GM23338 (cell line): ENCODE results near the gene TMEM88. TPM values are rescaled to one million over a fixed set of nuclear protein-coding genes. Genes with fewer than 3 reads are reported as not detected.

Experiments used
- ATAC-seq: fragments of 200-7000 bp; cut with Tn5 transposase; 3 replicates; pipeline ENCODE4 v1.9.1; 2020
- DNase-seq: peaks from one replicate; pipeline ENCODE4 v3.0.0-alpha.2; 2015; ENCODE audit warnings: low spot score
- H2AFZ ChIP-seq: fragments of 200-600 bp; sonication (generic); 2 replicates; pipeline ENCODE4 v1.8.0; 2016; ENCODE audit warnings: antibody characterized with exemption, mild to moderate bottlenecking, moderate library complexity
- H3F3A ChIP-seq: fragments of 200-600 bp; sonication (generic); replicated peaks from 2 replicates; pipeline ENCODE4 v1.8.0; 2017; ENCODE audit warnings: antibody characterized with exemption, mixed run types, low read depth
- H3K27ac ChIP-seq: fragments of 200-600 bp; sonication (generic); 2 replicates; pipeline ENCODE4 v1.6.1; 2016; ENCODE audit warnings: low read depth
- H3K27me3 ChIP-seq: fragments of 200-600 bp; sonication (generic); 2 replicates; pipeline ENCODE4 v1.8.0; 2016; ENCODE audit warnings: mild to moderate bottlenecking, mixed run types, moderate library complexity; ENCODE audit not compliant: insufficient read depth
- H3K36me3 ChIP-seq: fragments of 200-600 bp; sonication (generic); 2 replicates; pipeline ENCODE4 v1.8.0; 2016; ENCODE audit warnings: mild to moderate bottlenecking; ENCODE audit not compliant: insufficient read depth
- H3K4me1 ChIP-seq: fragments of 200-600 bp; sonication (generic); 2 replicates; pipeline ENCODE4 v1.8.0; 2016; ENCODE audit warnings: mild to moderate bottlenecking, moderate library complexity; ENCODE audit not compliant: insufficient read depth
- H3K4me2 ChIP-seq: fragments of 200-600 bp; sonication (generic); 2 replicates; pipeline ENCODE4 v1.7.1; 2017; ENCODE audit warnings: mixed run types
- H3K4me3 ChIP-seq: fragments of 200-600 bp; sonication (generic); 2 replicates; pipeline ENCODE4 v1.6.1; 2016; ENCODE audit warnings: mixed run types
- H3K79me2 ChIP-seq: fragments of 200-600 bp; sonication (generic); replicated peaks from 2 replicates; pipeline ENCODE4 v1.8.0; 2017; ENCODE audit warnings: mild to moderate bottlenecking; ENCODE audit not compliant: insufficient read depth
- H3K9me2 ChIP-seq: fragments of 200-600 bp; sonication (generic); 2 replicates; pipeline ENCODE4 v1.8.0; 2017; ENCODE audit not compliant: insufficient read depth
- H4K20me1 ChIP-seq: fragments of 200-600 bp; sonication (generic); replicated peaks from 2 replicates; pipeline ENCODE4 v1.8.0; 2017; ENCODE audit warnings: mild to moderate bottlenecking; ENCODE audit not compliant: insufficient read depth
- H3K27ac Mint-ChIP-seq: 2 replicates; pipeline ENCODE4 v1.8.0; 2020; ENCODE audit warnings: inconsistent platforms, mild to moderate bottlenecking, moderate library complexity, mixed read lengths
- H3K27me3 Mint-ChIP-seq: 3 replicates; pipeline ENCODE4 v1.8.0; 2022; ENCODE audit warnings: low read depth, mild to moderate bottlenecking, moderate library complexity, mixed read lengths, inconsistent platforms; ENCODE audit not compliant: insufficient read depth, poor library complexity
- H3K36me3 Mint-ChIP-seq: 3 replicates; pipeline ENCODE4 v1.8.0; 2021; ENCODE audit warnings: low read depth, mild to moderate bottlenecking, inconsistent platforms, moderate library complexity, mixed read lengths
- H3K4me1 Mint-ChIP-seq: 3 replicates; pipeline ENCODE4 v1.8.0; 2020; ENCODE audit warnings: mild to moderate bottlenecking, inconsistent platforms, mixed read lengths
- H3K4me3 Mint-ChIP-seq: 3 replicates; pipeline ENCODE4 v1.8.0; 2021; ENCODE audit warnings: moderate library complexity, mild to moderate bottlenecking, inconsistent platforms, mixed read lengths
- H3K9me3 Mint-ChIP-seq: 3 replicates; pipeline ENCODE4 v1.8.0; 2020; ENCODE audit warnings: moderate library complexity, mild to moderate bottlenecking, inconsistent platforms, mixed read lengths
- CREB1 ChIP-seq: fragments of 250-450 bp; sonication (Bioruptor Pico); IDR thresholded peaks from 2 replicates; pipeline ENCODE4 v1.5.0; 2020; ENCODE audit warnings: low read depth, mild to moderate bottlenecking, moderate library complexity
- CTCF ChIP-seq, 2 experiments: fragments of 200-600 bp in 1 of 2; sonication (generic) in 1 of 2; conservative IDR thresholded peaks; 2 replicates each; pipeline versions ENCODE4 v1.5.1 to v1.6.1; 2016 to 2017; ENCODE audit warnings: antibody characterized with exemption in 2 of 2, low read depth in 2 of 2, mild to moderate bottlenecking in 2 of 2, moderate library complexity in 1 of 2
- EZH2 ChIP-seq: fragments of 200-600 bp; sonication (generic); IDR thresholded peaks from one replicate; pipeline ENCODE4 v1.8.0; 2017; ENCODE audit warnings: antibody characterized with exemption, mild to moderate bottlenecking, low read depth; ENCODE audit not compliant: unreplicated experiment
- EZH2phosphoT487 ChIP-seq: fragments of 200-600 bp; sonication (generic); IDR thresholded peaks from one replicate; pipeline ENCODE4 v1.8.1; 2018; ENCODE audit warnings: antibody characterized with exemption; ENCODE audit not compliant: unreplicated experiment
- POLR2AphosphoS5 ChIP-seq: IDR thresholded peaks from 2 replicates; pipeline ENCODE4 v1.6.1; 2016; ENCODE audit warnings: antibody characterized with exemption, low read depth
- polyA plus RNA-seq: library from polyadenylated mRNA; unstranded; fragments of >200 nt; fragmentation: Nextera tagmentation; extraction: Ambion mirVana; gene quantifications from 2 replicates; pipeline ENCODE4 v1.2.1, GENCODE V29; 2016
- total RNA-seq: library from RNA; depleted of rRNA; stranded (reverse); fragments of >200 nt; shearing (Covaris generic); gene quantifications from 2 replicates; pipeline ENCODE4 v1.2.3, GENCODE V29; 2014
- TF ChIP-seq, protein P1 (sequence below): fragments of 250-450 bp; sonication (Bioruptor Pico); IDR thresholded peaks from 2 replicates; pipeline ENCODE4 v1.5.0; 2020; ENCODE audit warnings: mild to moderate bottlenecking, moderate library complexity

TMEM88 gene
- total and polyA plus RNA-seq, 2 experiments from 2014 or later, result 0.58 to 0.97 TPM

DNA sequence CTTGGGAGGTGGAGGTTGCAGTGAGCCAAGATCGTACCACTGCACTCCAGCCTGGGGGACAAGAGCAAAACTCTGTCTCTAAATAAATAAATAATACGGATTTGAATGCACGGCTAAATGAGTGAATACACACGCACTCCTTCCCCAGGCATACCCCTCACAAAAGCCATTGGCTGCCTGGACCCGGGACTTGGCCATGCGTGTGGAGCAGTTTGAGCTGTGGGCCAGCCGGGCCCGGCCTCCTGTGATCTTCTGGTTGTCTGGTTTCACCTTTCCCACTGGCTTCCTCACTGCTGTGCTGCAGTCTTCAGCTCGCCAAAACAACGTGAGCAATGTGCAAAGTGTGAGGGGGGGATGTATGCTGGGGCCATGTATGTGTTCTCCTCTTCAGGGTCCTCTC, 22.4 kb upstream of the TMEM88 start:
- Mint-ChIP-seq H3K27ac (no peak overlapping the region), H3K9me3 (no peaks in the 10 kb centered on the region; the same call in 2 of the 3 replicates), H3K27me3 (peaks cover 46% of the 10 kb centered on the region), H3K4me3 (no peak overlapping the region), H3K36me3 (no peaks in the 10 kb centered on the region), H3K4me1 (peaks cover 11% of the 10 kb centered on the region)
- Histone ChIP-seq H3K4me3 (no peak overlapping the region), H4K20me1 (no peaks in the 10 kb centered on the region), H3K36me3 (no peaks in the 10 kb centered on the region), H2AFZ (no peak overlapping the region), H3K4me2 (no peak overlapping the region), H3K9me2 (no peaks in the 10 kb centered on the region), H3F3A (0 out of 2 replicates have a peak, but pooled peaks cover 9% of the 10 kb centered on the region), H3K79me2 (no peaks in the 10 kb centered on the region), H3K4me1 (peaks cover 9% of the 10 kb centered on the region), H3K27me3 (peaks cover 64% of the 10 kb centered on the region), H3K27ac (no peak overlapping the region)
- TF ChIP-seq POLR2AphosphoS5 (no peak), CTCF (conservative IDR thresholded peaks at IDR 0.05; ENCODE audit: low read depth in 2 of 2) (no peak), EZH2phosphoT487 (no peak), CREB1 (no peak), EZH2 (no peak)
- TF ChIP-seq, protein P1, sequence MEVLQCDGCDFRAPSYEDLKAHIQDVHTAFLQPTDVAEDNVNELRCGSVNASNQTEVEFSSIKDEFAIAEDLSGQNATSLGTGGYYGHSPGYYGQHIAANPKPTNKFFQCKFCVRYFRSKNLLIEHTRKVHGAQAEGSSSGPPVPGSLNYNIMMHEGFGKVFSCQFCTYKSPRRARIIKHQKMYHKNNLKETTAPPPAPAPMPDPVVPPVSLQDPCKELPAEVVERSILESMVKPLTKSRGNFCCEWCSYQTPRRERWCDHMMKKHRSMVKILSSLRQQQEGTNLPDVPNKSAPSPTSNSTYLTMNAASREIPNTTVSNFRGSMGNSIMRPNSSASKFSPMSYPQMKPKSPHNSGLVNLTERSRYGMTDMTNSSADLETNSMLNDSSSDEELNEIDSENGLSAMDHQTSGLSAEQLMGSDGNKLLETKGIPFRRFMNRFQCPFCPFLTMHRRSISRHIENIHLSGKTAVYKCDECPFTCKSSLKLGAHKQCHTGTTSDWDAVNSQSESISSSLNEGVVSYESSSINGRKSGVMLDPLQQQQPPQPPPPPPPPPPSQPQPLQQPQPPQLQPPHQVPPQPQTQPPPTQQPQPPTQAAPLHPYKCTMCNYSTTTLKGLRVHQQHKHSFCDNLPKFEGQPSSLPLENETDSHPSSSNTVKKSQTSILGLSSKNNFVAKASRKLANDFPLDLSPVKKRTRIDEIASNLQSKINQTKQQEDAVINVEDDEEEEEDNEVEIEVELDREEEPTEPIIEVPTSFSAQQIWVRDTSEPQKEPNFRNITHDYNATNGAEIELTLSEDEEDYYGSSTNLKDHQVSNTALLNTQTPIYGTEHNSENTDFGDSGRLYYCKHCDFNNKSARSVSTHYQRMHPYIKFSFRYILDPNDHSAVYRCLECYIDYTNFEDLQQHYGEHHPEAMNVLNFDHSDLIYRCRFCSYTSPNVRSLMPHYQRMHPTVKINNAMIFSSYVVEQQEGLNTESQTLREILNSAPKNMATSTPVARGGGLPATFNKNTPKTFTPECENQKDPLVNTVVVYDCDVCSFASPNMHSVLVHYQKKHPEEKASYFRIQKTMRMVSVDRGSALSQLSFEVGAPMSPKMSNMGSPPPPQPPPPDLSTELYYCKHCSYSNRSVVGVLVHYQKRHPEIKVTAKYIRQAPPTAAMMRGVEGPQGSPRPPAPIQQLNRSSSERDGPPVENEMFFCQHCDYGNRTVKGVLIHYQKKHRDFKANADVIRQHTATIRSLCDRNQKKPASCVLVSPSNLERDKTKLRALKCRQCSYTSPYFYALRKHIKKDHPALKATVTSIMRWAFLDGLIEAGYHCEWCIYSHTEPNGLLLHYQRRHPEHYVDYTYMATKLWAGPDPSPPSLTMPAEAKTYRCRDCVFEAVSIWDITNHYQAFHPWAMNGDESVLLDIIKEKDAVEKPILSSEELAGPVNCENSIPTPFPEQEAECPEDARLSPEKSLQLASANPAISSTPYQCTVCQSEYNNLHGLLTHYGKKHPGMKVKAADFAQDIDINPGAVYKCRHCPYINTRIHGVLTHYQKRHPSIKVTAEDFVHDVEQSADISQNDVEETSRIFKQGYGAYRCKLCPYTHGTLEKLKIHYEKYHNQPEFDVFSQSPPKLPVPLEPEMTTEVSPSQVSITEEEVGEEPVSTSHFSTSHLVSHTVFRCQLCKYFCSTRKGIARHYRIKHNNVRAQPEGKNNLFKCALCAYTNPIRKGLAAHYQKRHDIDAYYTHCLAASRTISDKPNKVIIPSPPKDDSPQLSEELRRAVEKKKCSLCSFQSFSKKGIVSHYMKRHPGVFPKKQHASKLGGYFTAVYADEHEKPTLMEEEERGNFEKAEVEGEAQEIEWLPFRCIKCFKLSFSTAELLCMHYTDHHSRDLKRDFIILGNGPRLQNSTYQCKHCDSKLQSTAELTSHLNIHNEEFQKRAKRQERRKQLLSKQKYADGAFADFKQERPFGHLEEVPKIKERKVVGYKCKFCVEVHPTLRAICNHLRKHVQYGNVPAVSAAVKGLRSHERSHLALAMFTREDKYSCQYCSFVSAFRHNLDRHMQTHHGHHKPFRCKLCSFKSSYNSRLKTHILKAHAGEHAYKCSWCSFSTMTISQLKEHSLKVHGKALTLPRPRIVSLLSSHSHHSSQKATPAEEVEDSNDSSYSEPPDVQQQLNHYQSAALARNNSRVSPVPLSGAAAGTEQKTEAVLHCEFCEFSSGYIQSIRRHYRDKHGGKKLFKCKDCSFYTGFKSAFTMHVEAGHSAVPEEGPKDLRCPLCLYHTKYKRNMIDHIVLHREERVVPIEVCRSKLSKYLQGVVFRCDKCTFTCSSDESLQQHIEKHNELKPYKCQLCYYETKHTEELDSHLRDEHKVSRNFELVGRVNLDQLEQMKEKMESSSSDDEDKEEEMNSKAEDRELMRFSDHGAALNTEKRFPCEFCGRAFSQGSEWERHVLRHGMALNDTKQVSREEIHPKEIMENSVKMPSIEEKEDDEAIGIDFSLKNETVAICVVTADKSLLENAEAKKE (CRISPR knock-in tag), result no peak
- ATAC-seq, result no peak
- DNase-seq, result no peak
